GM12878 (cell line): ENCODE measurements around the gene IER2. TPM values are rescaled to one million over a fixed set of nuclear protein-coding genes. Genes with fewer than 3 reads are reported as not detected.

Source experiments
- ATAC-seq: fragments of 200-7000 bp; cut with Tn5 transposase; 3 replicates; pipeline ENCODE4 v1.9.1; 2020; ENCODE audit warnings: mild to moderate bottlenecking, moderate library complexity
- BruUV-seq: library from RNA; stranded (reverse); fragments of 400-500 nt; replicated peaks from 2 replicates; lab custom pipeline; 2021; lab: Mats Ljungman, UMichigan
- CTCF ChIA-PET: fragments of 300-600 bp; sonication (Branson Sonifier 250); formaldehyde crosslinking; extraction: SDS; loops from one replicate; lab custom pipeline; 2021; ENCODE audit warnings: inconsistent platforms; lab: Yijun Ruan, JAX
- POLR2A ChIA-PET: fragments of 350-600 bp; formaldehyde crosslinking; extraction: SDS; loops from one replicate; lab custom pipeline; 2021; ENCODE audit warnings: inconsistent platforms; lab: Charles Lee
- RAD21 ChIA-PET: fragments of 300-600 bp; sonication (Branson Sonifier 250); formaldehyde crosslinking; loops from one replicate; lab custom pipeline; 2023; ENCODE audit warnings: antibody characterized with exemption; ENCODE audit not compliant: unreplicated experiment; lab: Charles Lee
- SMC1A ChIA-PET: fragments of 300-600 bp; sonication (Branson Sonifier 250); formaldehyde crosslinking; loops from one replicate; lab custom pipeline; 2023; ENCODE audit not compliant: unreplicated experiment, uncharacterized antibody; lab: Charles Lee
- DNase-seq: peaks from one replicate; pipeline ENCODE4 v3.0.0-alpha.2; 2011; ENCODE audit warnings: low read depth, low spot score
- FAIRE-seq: peaks from 3 replicates; lab custom pipeline; 2011; peaks lifted over from hg19 to GRCh38; lab: Jason Lieb, UNC
- H2AFZ ChIP-seq: 2 replicates; pipeline ENCODE4 v1.6.0; 2011; ENCODE audit warnings: low read depth, low read length, control low read depth; ENCODE audit not compliant: control insufficient read depth
- H3K27ac ChIP-seq: 2 replicates; pipeline ENCODE4 v1.5.1; 2011; ENCODE audit warnings: control low read depth; ENCODE audit not compliant: control insufficient read depth, insufficient read depth
- H3K27me3 ChIP-seq, 2 experiments: replicated peaks in 1 of 2; 2 replicates each; pipeline versions ENCODE4 v1.6.0 to v1.6.1; 2011; ENCODE audit warnings: low read length in 1 of 2; ENCODE audit not compliant: control insufficient read depth in 2 of 2, insufficient read depth in 2 of 2
- H3K36me3 ChIP-seq, 2 experiments: 2 replicates each; pipeline ENCODE4 v1.5.1; 2011; ENCODE audit warnings: low read length in 1 of 2; ENCODE audit not compliant: control insufficient read depth in 2 of 2, insufficient read depth in 2 of 2
- H3K4me1 ChIP-seq: 2 replicates; pipeline ENCODE4 v1.6.1; 2011; ENCODE audit warnings: mild to moderate bottlenecking, low read length, moderate library complexity, mixed read lengths; ENCODE audit not compliant: control insufficient read depth, insufficient read depth
- H3K4me2 ChIP-seq: 2 replicates; pipeline ENCODE4 v1.6.0; 2011; ENCODE audit warnings: control low read depth; ENCODE audit not compliant: control insufficient read depth, insufficient read depth
- H3K4me3 ChIP-seq: fragments of 200-600 bp; sonication (generic); 2 replicates; pipeline ENCODE4 v1.5.1; 2016
- H3K79me2 ChIP-seq: 2 replicates; pipeline ENCODE4 v1.6.0; 2011; ENCODE audit warnings: low read length; ENCODE audit not compliant: control insufficient read depth, insufficient read depth
- H3K9ac ChIP-seq: 2 replicates; pipeline ENCODE4 v1.8.0; 2011; ENCODE audit warnings: low read length, control low read depth, mixed read lengths; ENCODE audit not compliant: control insufficient read depth, insufficient read depth
- H3K9me3 ChIP-seq: replicated peaks from 3 replicates; pipeline ENCODE4 v1.5.1; 2011; ENCODE audit warnings: mild to moderate bottlenecking, low read length; ENCODE audit not compliant: control insufficient read depth, insufficient read depth
- H4K20me1 ChIP-seq: 2 replicates; pipeline ENCODE4 v1.6.0; 2011; ENCODE audit not compliant: control insufficient read depth, insufficient read depth
- BCLAF1 ChIP-seq: fragments of 450-650 bp; IDR thresholded peaks from 2 replicates; pipeline ENCODE4 v1.6.1; 2017; ENCODE audit warnings: antibody characterized with exemption, mild to moderate bottlenecking, moderate library complexity
- CHD1 ChIP-seq: IDR thresholded peaks from 2 replicates; pipeline ENCODE4 v1.6.1; 2012; ENCODE audit warnings: low read depth, low read length, improper control_type of control experiment
- DPF2 ChIP-seq: fragments of 450-650 bp; IDR thresholded peaks from 2 replicates; pipeline ENCODE4 v1.6.1; 2017; ENCODE audit warnings: mild to moderate bottlenecking
- E4F1 ChIP-seq: fragments of 450-650 bp; IDR thresholded peaks from 2 replicates; pipeline ENCODE4 v1.6.1; 2018; ENCODE audit warnings: borderline replicate concordance, mild to moderate bottlenecking; ENCODE audit not compliant: partially characterized antibody
- EGR1 ChIP-seq, 2 experiments: IDR thresholded peaks; 1 replicate in 1 of 2; 2 replicates in 1 of 2; pipeline ENCODE4 v1.6.1; 2011 to 2012; ENCODE audit warnings: low read depth in 2 of 2, low read length in 2 of 2, borderline replicate concordance in 1 of 2, mild to moderate bottlenecking in 1 of 2, moderate library complexity in 1 of 2
- FOXM1 ChIP-seq: IDR thresholded peaks from 2 replicates; pipeline ENCODE4 v1.6.1; 2012; ENCODE audit warnings: low read depth, mild to moderate bottlenecking, inconsistent platforms, low read length, moderate library complexity
- IKZF1 ChIP-seq: fragments of 450-650 bp; conservative IDR thresholded peaks from 2 replicates; pipeline ENCODE4 v1.6.1; 2017; ENCODE audit warnings: antibody characterized with exemption, mild to moderate bottlenecking
- MEF2B ChIP-seq: fragments of 450-650 bp; IDR thresholded peaks from 2 replicates; pipeline ENCODE4 v1.6.1; 2018; ENCODE audit warnings: mild to moderate bottlenecking, moderate library complexity; ENCODE audit not compliant: partially characterized antibody, poor library complexity, severe bottlenecking
- MTA2 ChIP-seq: fragments of 450-650 bp; IDR thresholded peaks from 2 replicates; pipeline ENCODE4 v1.6.1; 2016; ENCODE audit warnings: low read depth, mild to moderate bottlenecking, moderate library complexity
- NR2F1 ChIP-seq: fragments of 450-650 bp; conservative IDR thresholded peaks from 2 replicates; pipeline ENCODE4 v1.6.1; 2017; ENCODE audit warnings: mild to moderate bottlenecking
- SMAD5 ChIP-seq: IDR thresholded peaks from 2 replicates; pipeline ENCODE4 v1.6.1; 2016; ENCODE audit warnings: antibody characterized with exemption, low read depth
- STAT3 ChIP-seq: IDR thresholded peaks from 2 replicates; pipeline ENCODE4 v1.6.1; 2011; ENCODE audit warnings: low read depth, low read length, improper control_type of control experiment
- SUPT20H ChIP-seq: IDR thresholded peaks from 2 replicates; pipeline ENCODE4 v1.6.1; 2011; ENCODE audit warnings: low read depth, mild to moderate bottlenecking, low read length, moderate library complexity, borderline replicate concordance; ENCODE audit not compliant: control insufficient read depth
- YY1 ChIP-seq: IDR thresholded peaks from 2 replicates; pipeline ENCODE4 v1.6.1; 2011; ENCODE audit warnings: low read depth, mild to moderate bottlenecking, low read length
- WGBS: methylation state at CpG from one replicate; pipeline ENCODE4 v1.1.6; 2016; ENCODE audit warnings: low lambda C conversion rate; ENCODE audit not compliant: insufficient replicate concordance, insufficient coverage; ENCODE audit errors: missing lambda C conversion rate; 5-methylcytosine and 5-hydroxymethylcytosine counted together
- in situ Hi-C: fragments of 300-500 bp; cut with MboI; formaldehyde crosslinking; loops from 9 replicates; pipeline ENCODE4 v1.14.3; 2018; ENCODE audit warnings: mixed read lengths
- intact Hi-C: fragments of 100-400 bp; cut with micrococcal nuclease; formaldehyde crosslinking; loops from one replicate; pipeline ENCODE4 v1.14.2; 2022; ENCODE audit not compliant: unreplicated experiment
- polyA plus RNA-seq, 11 experiments: library from polyadenylated mRNA; depleted of rRNA in 4 of 11; unstranded in 6 of 11; stranded (reverse) in 5 of 11; fragments of >200 nt; fragmentation: Nextera tagmentation in 4 of 11; fragmentation: Illumina TruSeq in 1 of 11; extraction: Ambion mirVana in 4 of 11; extraction: Trizol in 1 of 11; gene quantifications; 1 replicate in 1 of 11; 2 replicates in 10 of 11; pipeline versions ENCODE4 v1.2.1 to v1.2.3, GENCODE V29; 2011 to 2016; ENCODE audit warnings: inconsistent platforms in 2 of 11, missing spikeins in 2 of 11, low read depth in 1 of 11
- total RNA-seq, 4 experiments: library from RNA; depleted of rRNA in 3 of 4; stranded (reverse); fragments of >200 nt in 3 of 4; fragmentation: Illumina TruSeq in 1 of 4; extraction: Trizol in 1 of 4; gene quantifications; 2 replicates each; pipeline versions ENCODE4 v1.2.1 to v1.2.3, GENCODE V29; 2013 to 2021

IER2 gene
- total and polyA plus RNA-seq, 10 of the 15 experiments (the other 5 are each of a cell fraction or from before 2014, with no cell fraction given), result 2.8 to 94.5 (median 24.9) TPM

DNA sequence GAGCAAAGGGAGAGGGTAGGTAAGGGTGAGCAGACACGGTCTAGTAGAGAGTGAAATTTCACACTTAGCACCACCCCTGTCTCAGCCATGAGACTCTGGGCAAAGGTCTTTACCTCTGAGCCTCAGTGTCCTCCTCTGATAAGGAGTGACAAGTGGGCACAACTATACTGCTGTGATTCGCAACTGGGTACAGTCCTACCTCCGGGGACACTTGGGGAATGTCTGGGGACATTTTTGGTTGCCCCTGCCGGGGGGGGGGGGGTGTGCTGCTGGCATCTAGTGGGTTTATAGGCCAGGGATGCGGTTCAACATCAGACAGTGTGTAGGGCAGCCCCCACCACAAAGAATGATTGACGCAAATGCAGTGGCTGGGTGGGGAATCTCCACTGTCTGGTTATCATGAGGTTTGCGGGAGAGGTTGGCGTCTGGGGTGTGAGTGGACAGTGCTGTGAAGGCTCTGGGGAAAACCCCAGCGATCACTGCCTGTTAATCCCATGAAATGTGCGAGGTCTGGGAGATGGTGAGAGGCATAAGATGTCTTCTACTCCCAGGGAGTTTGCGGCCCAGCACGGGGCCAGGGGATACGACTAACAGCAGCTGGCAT lies 27.8 kb upstream of the IER2 start (continued):
- TF ChIP-seq STAT3 (no peak), IKZF1 (peak; percentile 21; the same call in 1 of the 2 replicates)

DNA sequence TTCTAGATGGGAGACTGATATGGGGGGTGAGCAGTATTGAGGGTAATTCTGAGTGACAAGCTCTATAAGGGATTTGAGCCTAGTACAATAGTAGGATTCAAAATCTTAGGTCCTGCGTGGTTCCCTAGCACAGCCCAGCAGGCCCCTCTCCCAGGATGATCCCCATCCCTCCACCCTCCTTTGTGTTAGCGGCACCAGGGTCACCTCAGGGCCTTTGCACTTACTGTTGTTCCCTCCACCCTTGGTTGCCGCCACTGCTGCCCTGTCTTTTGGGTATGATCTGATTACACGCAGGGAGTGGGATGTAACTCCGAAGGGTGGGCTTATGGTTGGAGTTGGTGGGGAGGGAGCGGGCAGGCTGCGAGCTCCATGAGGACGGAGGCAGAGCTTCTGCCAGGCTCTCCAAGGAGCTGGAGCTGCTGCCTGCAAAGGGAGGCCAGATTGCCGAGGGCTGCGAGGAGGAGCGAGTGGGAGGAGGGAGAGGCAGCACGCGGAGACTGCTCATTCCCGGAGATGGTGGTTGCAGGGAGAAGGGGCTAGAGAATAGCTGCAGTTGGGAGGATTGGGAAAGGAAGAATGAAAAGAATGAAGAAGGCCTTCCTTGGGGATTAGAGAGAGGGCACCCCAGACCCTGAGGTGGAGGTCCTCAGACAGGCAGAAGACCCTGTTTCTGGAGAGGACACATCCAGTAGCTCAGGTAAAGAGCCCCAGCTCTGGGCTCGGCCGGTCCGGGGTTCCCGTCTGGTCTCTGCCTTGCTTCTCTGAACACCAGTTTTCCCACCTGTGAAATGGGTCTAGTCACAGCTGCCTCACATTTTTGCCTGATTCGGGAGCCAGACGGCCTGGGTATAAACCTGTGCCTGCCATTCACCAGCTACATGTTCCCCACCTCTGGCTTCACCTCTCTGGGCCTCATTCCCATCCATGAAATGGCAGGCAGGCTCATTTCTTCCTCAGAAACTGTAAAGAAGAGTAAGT lies 26.9 kb upstream of the IER2 start:
- ChIA-PET RAD21 (no interaction called here), CTCF (no interaction called here), POLR2A (no interaction called here), SMC1A (interaction anchor here (0.7 kb wide), 1 partner anchor 63 kb away, joined by 3 read pairs; no protein-coding TSS in a partner anchor)
- Histone ChIP-seq H3K4me3 (no peak overlapping the region), H3K4me1 (peaks cover 23% of the 10 kb centered on the region), H3K4me2 (no peak overlapping the region), H3K36me3 (peaks cover 5 to 7% of the 10 kb centered on the region in 2 experiments), H3K9ac (no peak overlapping the region), H3K9me3 (no peaks in the 10 kb centered on the region), H2AFZ (no peak overlapping the region), H4K20me1 (peaks cover 13% of the 10 kb centered on the region), H3K27me3 (no peaks in the 10 kb centered on the region), H3K79me2 (peaks cover 59% of the 10 kb centered on the region), H3K27ac (no peak overlapping the region)
- FAIRE-seq (no peak), DNase-seq (no peak), ATAC-seq (no peak)
- WGBS, result 95% methylated on average over 20 of the region's 20 CpGs
- BruUV-seq, result no TSS peak
- in situ Hi-C loops, result no loop called here
- intact Hi-C loops, result no loop called here
- TF ChIP-seq DPF2, result no peak
- no peak for TF ChIP-seq E4F1
- TF ChIP-seq YY1, result no peak
- TF ChIP-seq NR2F1, result no peak
- no peak for TF ChIP-seq MEF2B
- no peak for TF ChIP-seq SUPT20H
- no peak for TF ChIP-seq BCLAF1
- TF ChIP-seq CHD1, result no peak
- no peak for TF ChIP-seq EGR1 (IDR thresholded peaks at IDR 0.05; ENCODE audit: borderline replicate concordance in 1 of 2, low read depth in 2 of 2, low read length in 2 of 2)
- no peak for TF ChIP-seq MTA2
- no peak for TF ChIP-seq FOXM1
- TF ChIP-seq SMAD5, result no peak
